Measurements from ENCODE around the gene RPL3. TPM values are rescaled to one million over a fixed set of nuclear protein-coding genes. Genes with fewer than 3 reads are reported as not detected.

Gene RPL3
- total and polyA plus RNA-seq, 4 donors = 1,521 to 2,749 (median 1,961) TPM

GRCh38 chr22:39303892-39304671 is 15.3 kb downstream of the RPL3 start:
- ATAC-seq (ENCODE audit: insufficient read depth, low FRiP score) (no peak), DNase-seq (no peak)
- H3K9me3 ChIP-seq (ENCODE audit: control insufficient read depth in 4 of 4, insufficient read depth in 3 of 4, low read length in 3 of 4) = no peaks in the 10 kb centered on the region
- no peaks in the 10 kb centered on the region for H3K27me3 ChIP-seq (ENCODE audit: control insufficient read depth in 3 of 3, insufficient read depth in 3 of 3, low read length in 2 of 3)
- H3K4me3 ChIP-seq = no peak overlapping the region
- TF ChIP-seq, protein P1, sequence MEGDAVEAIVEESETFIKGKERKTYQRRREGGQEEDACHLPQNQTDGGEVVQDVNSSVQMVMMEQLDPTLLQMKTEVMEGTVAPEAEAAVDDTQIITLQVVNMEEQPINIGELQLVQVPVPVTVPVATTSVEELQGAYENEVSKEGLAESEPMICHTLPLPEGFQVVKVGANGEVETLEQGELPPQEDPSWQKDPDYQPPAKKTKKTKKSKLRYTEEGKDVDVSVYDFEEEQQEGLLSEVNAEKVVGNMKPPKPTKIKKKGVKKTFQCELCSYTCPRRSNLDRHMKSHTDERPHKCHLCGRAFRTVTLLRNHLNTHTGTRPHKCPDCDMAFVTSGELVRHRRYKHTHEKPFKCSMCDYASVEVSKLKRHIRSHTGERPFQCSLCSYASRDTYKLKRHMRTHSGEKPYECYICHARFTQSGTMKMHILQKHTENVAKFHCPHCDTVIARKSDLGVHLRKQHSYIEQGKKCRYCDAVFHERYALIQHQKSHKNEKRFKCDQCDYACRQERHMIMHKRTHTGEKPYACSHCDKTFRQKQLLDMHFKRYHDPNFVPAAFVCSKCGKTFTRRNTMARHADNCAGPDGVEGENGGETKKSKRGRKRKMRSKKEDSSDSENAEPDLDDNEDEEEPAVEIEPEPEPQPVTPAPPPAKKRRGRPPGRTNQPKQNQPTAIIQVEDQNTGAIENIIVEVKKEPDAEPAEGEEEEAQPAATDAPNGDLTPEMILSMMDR (IDR thresholded peaks at IDR 0.05; ENCODE audit: control extremely low read depth, extremely low read depth) = no peak
- WGBS, 2 donors = 92 to 96% methylated on average over 16 of the region's 16 CpGs
- peaks cover 0 to 16% (median 0%) of the 10 kb centered on the region in 5 donors for H3K4me1 ChIP-seq (ENCODE audit: control insufficient read depth in 5 of 5, insufficient read depth in 5 of 5, low read length in 5 of 5)
- H3K36me3 ChIP-seq (ENCODE audit: control insufficient read depth in 4 of 4, insufficient read depth in 4 of 4, low read length in 4 of 4) = no peaks in the 10 kb centered on the region
- no peak overlapping the region for H3K27ac ChIP-seq (ENCODE audit: low read depth in 1 of 2, low read length in 1 of 2)
- no peak overlapping the region for H3K9ac ChIP-seq (ENCODE audit: insufficient read depth in 1 of 2, low read length in 2 of 2)

- Histone ChIP-seq H3K9ac (ENCODE audit: insufficient read depth in 1 of 2, low read length in 2 of 2) (no peak overlapping the region), H3K27ac (ENCODE audit: low read depth in 1 of 2, low read length in 1 of 2) (no peak overlapping the region), H3K27me3 (ENCODE audit: control insufficient read depth in 3 of 3, insufficient read depth in 3 of 3, low read length in 2 of 3) (no peaks in the 10 kb centered on the region), H3K36me3 (ENCODE audit: control insufficient read depth in 4 of 4, insufficient read depth in 4 of 4, low read length in 4 of 4) (no peaks in the 10 kb centered on the region), H3K9me3 (ENCODE audit: control insufficient read depth in 4 of 4, insufficient read depth in 3 of 4, low read length in 3 of 4) (no peaks in the 10 kb centered on the region), H3K4me1 (ENCODE audit: control insufficient read depth in 5 of 5, insufficient read depth in 5 of 5, low read length in 5 of 5) (peaks cover 0 to 13% (median under 1%) of the 10 kb centered on the region in 5 donors), H3K4me3 (no peak overlapping the region)
- WGBS, 2 donors = 97% methylated on average over 11 of the region's 11 CpGs
- no peak for ATAC-seq (ENCODE audit: insufficient read depth, low FRiP score)
- TF ChIP-seq, protein P1 (IDR thresholded peaks at IDR 0.05; ENCODE audit: control extremely low read depth, extremely low read depth) = no peak
- no peak for DNase-seq
Measured at GRCh38 chr22:39303358-39303757, 16.1 kb downstream of the RPL3 start.

GRCh38 chr22:39302431-39302960 is 16.9 kb downstream of the RPL3 start:
- no peak for ATAC-seq (ENCODE audit: insufficient read depth, low FRiP score)
- H3K4me3 ChIP-seq = no peak overlapping the region
- no peak for DNase-seq
- H3K9ac ChIP-seq (ENCODE audit: insufficient read depth in 1 of 2, low read length in 2 of 2) = no peak overlapping the region
- no peaks in the 10 kb centered on the region for H3K27me3 ChIP-seq (ENCODE audit: control insufficient read depth in 3 of 3, insufficient read depth in 3 of 3, low read length in 2 of 3)
- 91 to 94% methylated on average over 2 of the region's 2 CpGs for WGBS, 2 donors
- H3K9me3 ChIP-seq (ENCODE audit: control insufficient read depth in 4 of 4, insufficient read depth in 3 of 4, low read length in 3 of 4) = no peaks in the 10 kb centered on the region
- TF ChIP-seq, protein P1 (IDR thresholded peaks at IDR 0.05; ENCODE audit: control extremely low read depth, extremely low read depth) = no peak
- H3K4me1 ChIP-seq (ENCODE audit: control insufficient read depth in 5 of 5, insufficient read depth in 5 of 5, low read length in 5 of 5) = peaks cover 0 to 18% (median 5%) of the 10 kb centered on the region in 5 donors
- H3K36me3 ChIP-seq (ENCODE audit: control insufficient read depth in 4 of 4, insufficient read depth in 4 of 4, low read length in 4 of 4) = no peaks in the 10 kb centered on the region
- no peak overlapping the region for H3K27ac ChIP-seq (ENCODE audit: low read depth in 1 of 2, low read length in 1 of 2)

Data from lung (tissue), 12 donors.